Measurements from ENCODE around the gene TPCN1.

The TPCN1 gene

GRCh38 chr12:113221181-113221996 is at the start of gene TPCN1:
TSS of gene TPCN1 (plus strand) at chr12:113221464. CDS start at chr12:113226853, 5,389 bp downstream.
- peak; percentile 98 for DNase-seq

GRCh38 chr12:113171543-113171942 is 49.7 kb upstream of the TPCN1 start:
- DNase-seq: no peak

GRCh38 chr12:113172185-113172584 is 49.1 kb upstream of the TPCN1 start:
- no peak for DNase-seq

GRCh38 chr12:113173081-113173698 is 48.1 kb upstream of the TPCN1 start:
- DNase-seq: no peak

GRCh38 chr12:113174461-113175384 is 46.5 kb upstream of the TPCN1 start:
- DNase-seq: peak; percentile 79

GRCh38 chr12:113179023-113179422 is 42.2 kb upstream of the TPCN1 start:
- DNase-seq: no peak

- DNase-seq: no peak
Observed at GRCh38 chr12:113180333-113180732, 40.9 kb upstream of the TPCN1 start.

GRCh38 chr12:113181975-113182374 is 39.3 kb upstream of the TPCN1 start:
- no peak for DNase-seq

GRCh38 chr12:113183030-113183589 is 38.2 kb upstream of the TPCN1 start:
- no peak for DNase-seq

- no peak for DNase-seq
Observed at GRCh38 chr12:113184098-113184899, 37.0 kb upstream of the TPCN1 start.

- DNase-seq: peak; percentile 82
Observed at GRCh38 chr12:113184900-113185179, 36.4 kb upstream of the TPCN1 start.

- peak; percentile 81 for DNase-seq
Observed at GRCh38 chr12:113185180-113186032, 35.9 kb upstream of the TPCN1 start, which contains the start of the genes DDX54 and RITA1. TSS of gene DDX54 (minus strand) at chr12:113185478. CDS start at chr12:113185451, 27 bp downstream. TSS of gene RITA1 (plus strand) at chr12:113185721. CDS start at chr12:113186747, 1,026 bp downstream.

GRCh38 chr12:113186033-113186365 is 35.3 kb upstream of the TPCN1 start:
- DNase-seq: no peak

GRCh38 chr12:113186666-113187325 is 34.5 kb upstream of the TPCN1 start:
- no peak for DNase-seq

- DNase-seq: no peak
Observed at GRCh38 chr12:113189361-113189760, 31.9 kb upstream of the TPCN1 start.

- DNase-seq: no peak
Observed at GRCh38 chr12:113190761-113191160, 30.5 kb upstream of the TPCN1 start.

- DNase-seq: no peak
Observed at GRCh38 chr12:113191227-113191626, 30.0 kb upstream of the TPCN1 start.

GRCh38 chr12:113194971-113195391 is 26.3 kb upstream of the TPCN1 start:
- no peak for DNase-seq

GRCh38 chr12:113195598-113195997 is 25.7 kb upstream of the TPCN1 start:
- no peak for DNase-seq

- DNase-seq: no peak
Observed at GRCh38 chr12:113196582-113196981, 24.7 kb upstream of the TPCN1 start.

- DNase-seq: no peak
Observed at GRCh38 chr12:113196990-113197389, 24.3 kb upstream of the TPCN1 start.

Measured in stimulated activated CD4-positive, alpha-beta T cell treated with anti-CD3 and anti-CD28 coated beads, Interleukin-12 subunit alpha, Interleukin-12 subunit beta, amount 100 ng/mL, for 4 hours (primary cell).